ENCODE results near the gene KDSR.

DNA sequence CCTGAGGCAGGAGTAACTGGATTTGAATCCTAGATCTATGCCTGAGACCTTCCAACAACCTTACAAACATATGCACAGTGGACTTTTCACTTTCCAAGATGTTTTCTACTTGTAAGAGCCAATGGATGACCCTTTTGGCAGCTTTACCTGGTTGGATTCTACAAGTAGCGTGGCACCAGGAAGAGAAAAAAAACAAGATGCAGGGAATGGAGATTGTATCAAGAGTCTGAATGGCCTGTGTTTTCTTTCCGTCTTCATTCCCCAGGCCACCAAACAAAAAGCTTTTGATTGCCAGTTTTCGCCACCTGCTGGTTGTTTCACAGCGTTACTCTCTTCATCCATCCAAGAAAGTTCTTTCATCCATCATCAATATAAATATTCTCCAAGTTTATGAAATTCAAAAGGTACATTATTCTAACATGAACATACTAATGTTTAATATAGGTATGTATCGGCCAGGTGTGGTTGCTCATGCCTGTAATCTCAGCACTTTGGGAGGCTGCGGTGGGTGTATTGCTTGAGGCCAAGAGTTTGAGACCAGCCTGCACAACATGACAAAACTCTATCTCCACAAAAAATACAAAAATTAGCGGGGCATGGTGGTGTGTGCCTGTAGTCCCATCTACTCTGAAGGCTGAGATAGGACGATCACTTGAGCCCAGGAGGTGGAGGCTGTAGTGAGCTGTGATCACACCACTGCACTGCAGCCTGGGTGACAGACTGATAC, 43.9 kb downstream of the KDSR start:
- TF ChIP-seq SUZ12 (IDR thresholded peaks at IDR 0.05; ENCODE audit: extremely low read depth, insufficient read depth, insufficient read length) (no peak), ZNF274 (IDR thresholded peaks at IDR 0.05; ENCODE audit: low read depth, low read length) (no peak), YY1 (IDR thresholded peaks at IDR 0.05; ENCODE audit: insufficient read depth, insufficient read length) (no peak)

All from NT2/D1 (cell line).